K562 treated with DMSO at 1 percent for 4 hours (cell line): ENCODE measurements around the gene CBLB. TPM values are rescaled to one million over a fixed set of nuclear protein-coding genes. Genes with fewer than 3 reads are reported as not detected.

Experiments
- total RNA-seq: library from RNA; unstranded; fragments of 300-600 nt; gene quantifications from 2 replicates; pipeline ENCODE4 v1.2.3, GENCODE V29; 2022; ENCODE audit not compliant: insufficient read depth

CBLB gene
- 3.1 and 4.2 TPM in 2 replicates for total RNA-seq

GRCh38 chr3:105868742-105869530 is at the start of gene CBLB:
Gene CBLB (minus strand): TSS chr3:105869012. CDS start chr3:105867577, 1,435 bp downstream.

